Heart left ventricle (tissue), 16 donors: ENCODE results near the gene MCTP1. TPM values are rescaled to one million over a fixed set of nuclear protein-coding genes. Genes with fewer than 3 reads are reported as not detected.
A peak's percentile ranks its signal among the peaks of the same experiment; 100 is the strongest.

ENCODE experiments used
- ATAC-seq, 4 donors: fragments of 200-7000 bp; cut with Tn5 transposase; one replicate each; pipeline ENCODE4 v1.9.1; 2020 to 2022; ENCODE audit warnings: moderate library complexity in 4 of 4, mild to moderate bottlenecking in 3 of 4, moderate number of reproducible peaks in 1 of 4
- DNase-seq, 5 donors: peaks; one replicate each; pipeline ENCODE4 v3.0.0-alpha.2; 2020
- H3K27ac ChIP-seq, 12 donors: fragments of 200-600 bp; sonication (generic) in 4 of 12; one replicate each; pipeline versions ENCODE4 v1.5.0 to v1.8.0; 2016 to 2022; ENCODE audit warnings: mild to moderate bottlenecking in 2 of 12
- H3K27me3 ChIP-seq, 9 donors: fragments of 200-600 bp; sonication (generic) in 2 of 9; one replicate each; pipeline versions ENCODE4 v1.5.1 to v1.8.0; 2016 to 2022; ENCODE audit warnings: mild to moderate bottlenecking in 3 of 9
- H3K36me3 ChIP-seq, 9 donors: fragments of 200-600 bp; sonication (generic) in 2 of 9; one replicate each; pipeline versions ENCODE4 v1.5.0 to v1.8.0; 2018 to 2022; ENCODE audit warnings: mild to moderate bottlenecking in 2 of 9
- H3K4me1 ChIP-seq, 12 donors: fragments of 200-600 bp; sonication (generic) in 4 of 12; one replicate each; pipeline versions ENCODE4 v1.5.0 to v1.8.0; 2016 to 2022; ENCODE audit warnings: mild to moderate bottlenecking in 3 of 12
- H3K4me3 ChIP-seq, 12 donors: fragments of 200-600 bp; sonication (generic) in 4 of 12; one replicate each; pipeline versions ENCODE4 v1.5.0 to v1.8.0; 2017 to 2022; ENCODE audit warnings: mild to moderate bottlenecking in 9 of 12, moderate library complexity in 4 of 12
- H3K9me3 ChIP-seq, 12 donors: fragments of 200-600 bp; sonication (generic) in 4 of 12; one replicate each; pipeline versions ENCODE4 v1.5.0 to v1.8.0; 2016 to 2022; ENCODE audit warnings: mild to moderate bottlenecking in 1 of 12
- POLR2A ChIP-seq, 2 donors: fragments of 450-650 bp; IDR thresholded peaks; one replicate each; pipeline ENCODE4 v1.6.1; 2017; ENCODE audit warnings: antibody characterized with exemption in 2 of 2, mild to moderate bottlenecking in 2 of 2, moderate library complexity in 2 of 2
- WGBS, 4 donors: extraction: QIAGEN DNeasy Blood & Tissue Kit in 2 of 4; methylation state at CpG; one replicate each; pipeline versions ENCODE4 v1.1.5 to v1.1.7; 2013 to 2018; 5-methylcytosine and 5-hydroxymethylcytosine counted together
- intact Hi-C, 10 donors: fragments of 100-400 bp; cut with DNase I; formaldehyde crosslinking; loops; one replicate each; pipeline versions ENCODE4 v1.11.1 to v1.14.2; 2022
- polyA plus RNA-seq, 2 donors: library from polyadenylated mRNA; stranded (reverse); fragments of 200-250 nt; gene quantifications; one replicate each; pipeline ENCODE4 v1.2.3, GENCODE V29; 2013
- total RNA-seq, 9 donors: library from RNA; depleted of rRNA in 2 of 9; stranded (reverse); fragments of >200 nt in 2 of 9; fragmentation: NEBNext Ultra II Directional in 3 of 9; extraction: Animal tissue kit (Norgen Biotek cat#: 25700) in 3 of 9; gene quantifications; one replicate each; pipeline versions ENCODE4 v1.1.0 to v1.2.4, GENCODE V29; 2016 to 2023
- TF ChIP-seq, protein P1 (sequence below), 12 donors: fragments of 200-600 bp; sonication (generic) in 4 of 12; IDR thresholded peaks; one replicate each; pipeline versions ENCODE4 v1.5.0 to v1.8.0; 2018 to 2022; ENCODE audit warnings: antibody characterized with exemption in 12 of 12, mild to moderate bottlenecking in 5 of 12
- donor health status: ischemic (EF 13 %, LVEDD 7.1; RV severe dilation, severe dysfunction).
- donor health status: healthy with polysubstance abuse.
- donor health status: DM: no; HTN: yes; CAD: no.
- donor health status: DM: no; HTN: no; CAD: no.
- donor health status: ischemic (EF 25% LVEDD 6.9; RV normal size, moderate dysfunction).
- donor health status: ischemic (EF 25% LVEDD 5.7; RV mildly dilated, moderate dysfunction).
- donor health status: healthy.
- donor health status: DM: yes; HTN: yes; CAD: no.
- donor health status: ischemic (EF 35%, LVEDD 5.7; RV mildly dilated, moderate dysfunction).
- donor health status: nonischemic (EF 11% LVEDD 7.7; RV severe dilation, severe dysfunction).
- donor health status: DM: yes; HTN: yes; CAD: no.
- donor health status: PGD.
- donor health status: ischemic (EF 29% LVEDD 5.4; RV normal size, mild dysfunction).
- donor health status: nonischemic (EF 23%, LVEDD 6.1; RV moderate dilation, normal function).

Gene MCTP1
- total and polyA plus RNA-seq, 11 donors, result 0.91 to 28.4 (median 6.1) TPM

DNA sequence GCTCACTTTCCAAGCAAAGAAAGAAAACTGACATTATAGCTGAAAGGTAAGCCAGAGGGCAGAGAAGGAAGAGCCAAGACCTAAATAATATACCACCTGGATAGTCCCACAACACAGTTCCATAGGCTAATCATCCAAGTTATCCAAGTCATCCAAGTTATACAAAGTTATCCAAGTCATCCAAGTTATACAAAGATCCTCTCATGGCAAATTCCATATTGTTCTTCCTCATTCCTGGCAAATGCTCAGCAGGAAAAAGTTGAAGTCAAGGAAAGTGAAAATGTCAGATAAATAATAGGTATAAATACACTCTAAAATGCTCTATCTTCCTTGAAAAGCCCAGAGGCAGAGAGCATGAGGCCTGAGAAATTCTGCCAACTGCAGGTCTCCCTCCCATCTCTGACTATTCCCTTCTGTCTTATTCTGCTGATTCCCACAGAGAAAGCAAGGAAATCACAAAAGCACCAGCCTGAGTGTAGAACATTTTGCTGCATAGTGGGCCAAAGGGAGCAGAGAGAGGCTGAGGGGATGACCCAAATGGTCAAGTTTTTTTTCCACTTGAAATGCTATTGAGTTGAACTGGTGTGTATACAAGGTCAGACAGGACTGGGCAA is 12.5 kb downstream of the MCTP1 start:
- no peaks in the 10 kb centered on the region for H3K9me3 ChIP-seq
- no peaks in the 10 kb centered on the region for H3K4me1 ChIP-seq
- H3K36me3 ChIP-seq, result no peaks in the 10 kb centered on the region
- peaks cover 0 to 21% (median 0%) of the 10 kb centered on the region in 9 donors for H3K27me3 ChIP-seq
- intact Hi-C loops, result no loop called here
- no peak overlapping the region for H3K27ac ChIP-seq
- no peak overlapping the region for H3K4me3 ChIP-seq
- ATAC-seq (no peak), DNase-seq (no peak)
- no peak for TF ChIP-seq POLR2A (IDR thresholded peaks at IDR 0.05)

DNA sequence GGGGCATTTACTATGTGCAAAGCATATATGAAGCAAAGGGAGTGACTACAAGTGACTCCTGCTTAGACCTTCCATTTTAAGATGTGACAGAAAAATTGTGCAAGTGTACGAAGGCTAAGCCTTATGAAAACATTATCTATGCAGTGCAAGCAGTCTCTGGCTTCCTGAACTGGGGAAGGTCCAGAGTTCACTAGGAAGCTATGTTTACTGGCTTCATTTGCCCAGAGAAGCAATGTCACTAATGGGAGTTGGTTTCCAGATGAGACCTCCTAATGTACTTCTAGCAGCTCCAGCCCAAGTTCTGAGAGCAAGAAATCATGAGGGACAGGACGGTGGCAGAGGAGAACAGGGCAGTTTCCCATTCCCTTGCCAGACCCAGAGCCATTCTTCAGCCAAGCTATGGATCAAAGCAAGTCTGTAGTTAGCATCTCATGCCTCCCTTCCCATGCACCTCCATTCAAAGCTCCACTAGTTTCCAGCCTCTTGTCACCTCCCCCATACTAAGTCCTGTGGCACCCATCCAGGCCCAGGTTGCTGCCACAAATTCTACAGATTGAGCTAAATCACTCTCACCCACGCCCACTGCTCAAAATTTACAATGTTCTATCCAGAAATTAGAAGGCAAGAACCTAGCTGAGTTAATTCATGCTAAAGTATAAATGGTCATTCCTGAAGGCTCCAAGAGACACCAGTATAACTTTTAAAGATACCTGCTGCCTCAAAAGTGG is 21.8 kb downstream of the MCTP1 start:
- intact Hi-C loops, result loop anchor here in 2 of 10 donors (5.0 to 10.0 kb wide), 2 partner anchors 296 to 298 kb away; no protein-coding TSS in a partner anchor
- Histone ChIP-seq H3K4me3 (no peak overlapping the region), H3K36me3 (no peaks in the 10 kb centered on the region), H3K27ac (no peak overlapping the region), H3K9me3 (no peaks in the 10 kb centered on the region), H3K27me3 (no peaks in the 10 kb centered on the region), H3K4me1 (peaks cover 0 to 10% (median 0%) of the 10 kb centered on the region in 12 donors)
- WGBS, 4 donors, result 62 to 70% (median 69%) methylated on average over 3 of the region's 3 CpGs
- no peak for ATAC-seq
- TF ChIP-seq POLR2A (IDR thresholded peaks at IDR 0.05), result no peak
- no peak for DNase-seq

DNA sequence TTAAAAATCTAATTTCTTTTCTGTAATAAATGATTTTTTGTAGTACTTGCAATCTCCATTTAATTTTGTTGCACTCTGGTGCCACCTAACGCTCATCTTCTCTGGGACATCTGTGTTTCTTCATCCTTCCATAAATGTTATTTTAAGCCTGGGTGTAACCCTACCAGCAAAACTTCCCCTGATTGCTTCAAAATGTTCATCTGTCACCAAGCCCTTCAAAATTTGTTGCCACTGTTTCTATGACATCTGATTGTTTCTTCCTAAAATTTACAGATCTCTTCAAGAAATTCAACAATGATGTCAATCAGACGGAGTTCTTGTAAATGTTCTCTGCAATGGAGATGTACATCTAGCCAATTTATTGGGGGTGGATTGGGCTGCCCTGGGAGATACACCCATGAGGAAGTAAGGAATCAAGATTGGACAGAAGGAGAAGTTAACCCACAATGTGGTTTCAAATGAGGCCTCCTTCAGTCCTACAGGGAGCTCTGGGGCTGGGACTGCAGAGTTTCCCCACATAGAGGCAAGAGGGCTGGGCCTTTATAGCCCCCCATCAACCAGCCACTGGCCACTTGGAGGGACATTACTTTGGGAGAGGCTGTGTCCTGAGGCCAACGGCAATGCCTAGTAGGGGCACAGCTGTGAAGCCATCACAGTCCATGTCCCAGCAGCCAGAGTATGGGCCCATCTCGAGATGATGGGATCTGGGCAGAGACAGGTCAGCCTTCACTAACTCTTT is 23.3 kb downstream of the MCTP1 start:
- DNase-seq (no peak), ATAC-seq (peak in 3 of 4 donors; percentile 20 to 69 (median 47))
- Histone ChIP-seq H3K4me1 (peaks cover 0 to 10% (median 0%) of the 10 kb centered on the region in 12 donors), H3K27ac (no peak overlapping the region), H3K9me3 (no peaks in the 10 kb centered on the region), H3K36me3 (no peaks in the 10 kb centered on the region), H3K4me3 (no peak overlapping the region), H3K27me3 (no peaks in the 10 kb centered on the region)
- intact Hi-C loops, result loop anchor here in 2 of 10 donors (5.0 to 10.0 kb wide), 2 partner anchors 294 to 297 kb away; no protein-coding TSS in a partner anchor
- TF ChIP-seq POLR2A (IDR thresholded peaks at IDR 0.05), result no peak
- TF ChIP-seq, protein P1, sequence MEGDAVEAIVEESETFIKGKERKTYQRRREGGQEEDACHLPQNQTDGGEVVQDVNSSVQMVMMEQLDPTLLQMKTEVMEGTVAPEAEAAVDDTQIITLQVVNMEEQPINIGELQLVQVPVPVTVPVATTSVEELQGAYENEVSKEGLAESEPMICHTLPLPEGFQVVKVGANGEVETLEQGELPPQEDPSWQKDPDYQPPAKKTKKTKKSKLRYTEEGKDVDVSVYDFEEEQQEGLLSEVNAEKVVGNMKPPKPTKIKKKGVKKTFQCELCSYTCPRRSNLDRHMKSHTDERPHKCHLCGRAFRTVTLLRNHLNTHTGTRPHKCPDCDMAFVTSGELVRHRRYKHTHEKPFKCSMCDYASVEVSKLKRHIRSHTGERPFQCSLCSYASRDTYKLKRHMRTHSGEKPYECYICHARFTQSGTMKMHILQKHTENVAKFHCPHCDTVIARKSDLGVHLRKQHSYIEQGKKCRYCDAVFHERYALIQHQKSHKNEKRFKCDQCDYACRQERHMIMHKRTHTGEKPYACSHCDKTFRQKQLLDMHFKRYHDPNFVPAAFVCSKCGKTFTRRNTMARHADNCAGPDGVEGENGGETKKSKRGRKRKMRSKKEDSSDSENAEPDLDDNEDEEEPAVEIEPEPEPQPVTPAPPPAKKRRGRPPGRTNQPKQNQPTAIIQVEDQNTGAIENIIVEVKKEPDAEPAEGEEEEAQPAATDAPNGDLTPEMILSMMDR (IDR thresholded peaks at IDR 0.05), result peak in 9 of 12 donors; percentile 17 to 53 (median 40)
- WGBS, 4 donors, result 63 to 72% (median 67%) methylated on average over 4 of the region's 4 CpGs

DNA sequence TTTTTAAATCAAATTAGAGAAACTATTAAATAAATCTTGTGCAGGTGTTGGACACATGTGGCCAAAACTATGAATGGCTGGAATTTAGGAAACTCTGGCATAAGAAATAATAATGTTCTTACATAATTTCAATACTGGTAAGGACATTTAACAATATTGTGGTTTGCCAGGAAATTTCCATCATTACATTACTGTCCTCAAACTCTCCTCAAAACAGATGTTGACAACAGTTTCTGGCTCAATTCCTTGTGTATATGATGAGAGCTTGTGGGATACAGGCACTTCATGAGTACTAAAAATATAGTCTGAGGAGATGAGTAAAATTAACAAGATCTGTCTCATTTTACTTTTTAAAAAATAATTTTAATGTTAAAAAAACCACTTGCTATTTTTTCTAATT is 27.9 kb downstream of the MCTP1 start:
- Histone ChIP-seq H3K27me3 (peaks cover 0 to 10% (median 0%) of the 10 kb centered on the region in 9 donors), H3K4me1 (peaks cover 0 to 6% (median 0%) of the 10 kb centered on the region in 12 donors), H3K27ac (no peak overlapping the region), H3K4me3 (no peak overlapping the region), H3K36me3 (no peaks in the 10 kb centered on the region), H3K9me3 (no peaks in the 10 kb centered on the region)
- TF ChIP-seq POLR2A (IDR thresholded peaks at IDR 0.05), result no peak
- TF ChIP-seq, protein P1 (IDR thresholded peaks at IDR 0.05), result no peak
- ATAC-seq, result no peak
- DNase-seq, result no peak
- intact Hi-C loops, result no loop called here

DNA sequence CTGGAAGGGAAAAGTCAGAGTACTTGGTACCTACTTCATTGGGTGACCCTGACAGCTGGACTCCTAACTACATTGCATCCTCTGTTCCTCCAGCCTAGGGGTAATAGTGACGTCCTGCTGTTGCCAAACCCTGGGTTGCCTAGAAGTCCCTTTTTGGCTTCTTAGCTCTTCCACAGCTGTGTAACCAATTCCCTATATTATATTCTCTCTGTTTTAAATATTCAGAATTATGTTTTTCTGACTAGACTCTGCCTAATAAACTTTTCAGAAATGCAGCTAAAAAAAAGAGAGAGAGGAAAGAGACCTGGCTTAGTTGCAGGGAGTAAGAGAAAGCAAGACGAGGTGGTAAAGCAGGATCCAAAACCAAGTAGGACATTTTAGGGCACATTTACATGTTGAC is 28.4 kb downstream of the MCTP1 start:
- Histone ChIP-seq H3K36me3 (no peaks in the 10 kb centered on the region), H3K27me3 (peaks cover 0 to 10% (median 0%) of the 10 kb centered on the region in 9 donors), H3K4me3 (no peak overlapping the region), H3K4me1 (peaks cover 0 to under 1% (median 0%) of the 10 kb centered on the region in 12 donors), H3K27ac (no peak overlapping the region), H3K9me3 (no peaks in the 10 kb centered on the region)
- intact Hi-C loops, result no loop called here
- TF ChIP-seq POLR2A (IDR thresholded peaks at IDR 0.05), result no peak
- TF ChIP-seq, protein P1 (IDR thresholded peaks at IDR 0.05), result no peak
- DNase-seq, result no peak
- no peak for ATAC-seq
- WGBS, 4 donors, result 58 to 80% (median 62%) methylated on average over 2 of the region's 2 CpGs
